22Rv1 (cell line): Measurements from ENCODE around the gene GGTA1.

ENCODE experiments used
- ZFX ChIP-seq: fragments of 450-650 bp; IDR thresholded peaks from 2 replicates; pipeline ENCODE4 v1.6.1; 2017; ENCODE audit warnings: antibody characterized with exemption, borderline replicate concordance
- TF ChIP-seq, protein P1 (sequence below): fragments of 450-650 bp; IDR thresholded peaks from 2 replicates; pipeline ENCODE4 v1.5.1; 2017; ENCODE audit warnings: mild to moderate bottlenecking

DNA sequence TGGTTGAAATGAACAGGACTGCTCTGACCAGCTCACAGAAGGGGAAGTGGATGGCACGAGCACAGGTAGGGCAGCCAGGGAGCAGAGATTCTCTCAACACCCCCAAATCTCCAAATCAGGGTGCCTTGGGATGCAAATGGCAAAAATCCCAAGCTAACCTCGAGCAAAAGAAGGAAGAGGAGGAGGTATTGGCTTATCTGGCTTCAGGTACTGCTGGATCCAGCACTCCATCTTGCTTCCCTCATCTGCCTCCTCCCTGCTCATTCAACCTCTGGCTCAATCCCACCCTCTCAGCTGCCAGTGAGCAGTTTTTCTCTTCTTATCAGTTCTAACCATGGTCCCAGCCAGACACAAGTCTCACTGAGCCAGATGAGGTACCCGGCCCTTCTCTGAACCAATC, 41.6 kb upstream of the GGTA1 start:
- TF ChIP-seq, protein P1, sequence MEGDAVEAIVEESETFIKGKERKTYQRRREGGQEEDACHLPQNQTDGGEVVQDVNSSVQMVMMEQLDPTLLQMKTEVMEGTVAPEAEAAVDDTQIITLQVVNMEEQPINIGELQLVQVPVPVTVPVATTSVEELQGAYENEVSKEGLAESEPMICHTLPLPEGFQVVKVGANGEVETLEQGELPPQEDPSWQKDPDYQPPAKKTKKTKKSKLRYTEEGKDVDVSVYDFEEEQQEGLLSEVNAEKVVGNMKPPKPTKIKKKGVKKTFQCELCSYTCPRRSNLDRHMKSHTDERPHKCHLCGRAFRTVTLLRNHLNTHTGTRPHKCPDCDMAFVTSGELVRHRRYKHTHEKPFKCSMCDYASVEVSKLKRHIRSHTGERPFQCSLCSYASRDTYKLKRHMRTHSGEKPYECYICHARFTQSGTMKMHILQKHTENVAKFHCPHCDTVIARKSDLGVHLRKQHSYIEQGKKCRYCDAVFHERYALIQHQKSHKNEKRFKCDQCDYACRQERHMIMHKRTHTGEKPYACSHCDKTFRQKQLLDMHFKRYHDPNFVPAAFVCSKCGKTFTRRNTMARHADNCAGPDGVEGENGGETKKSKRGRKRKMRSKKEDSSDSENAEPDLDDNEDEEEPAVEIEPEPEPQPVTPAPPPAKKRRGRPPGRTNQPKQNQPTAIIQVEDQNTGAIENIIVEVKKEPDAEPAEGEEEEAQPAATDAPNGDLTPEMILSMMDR, result no peak
- no peak for TF ChIP-seq ZFX
